Epithelial cell of esophagus (primary cell): ENCODE data around the gene RBM5.

Experiments
- DNase-seq: peaks from one replicate; pipeline ENCODE4 v3.0.0; 2010; ENCODE audit warnings: low read depth
- H3K4me3 ChIP-seq: 2 replicates; pipeline ENCODE4 v1.5.1; 2011; ENCODE audit warnings: mild to moderate bottlenecking, low read length, control low read depth
- CTCF ChIP-seq: IDR thresholded peaks from 2 replicates; pipeline ENCODE4 v1.5.1; 2011; ENCODE audit warnings: low read depth, mild to moderate bottlenecking, low read length, control low read depth, inconsistent platforms; ENCODE audit not compliant: insufficient read depth; ENCODE audit errors: missing control alignments

The RBM5 gene

GRCh38 chr3:50162034-50162883 is 73.5 kb downstream of the RBM5 start:
- no peak overlapping the region for H3K4me3 ChIP-seq
- no peak for TF ChIP-seq CTCF

DNA sequence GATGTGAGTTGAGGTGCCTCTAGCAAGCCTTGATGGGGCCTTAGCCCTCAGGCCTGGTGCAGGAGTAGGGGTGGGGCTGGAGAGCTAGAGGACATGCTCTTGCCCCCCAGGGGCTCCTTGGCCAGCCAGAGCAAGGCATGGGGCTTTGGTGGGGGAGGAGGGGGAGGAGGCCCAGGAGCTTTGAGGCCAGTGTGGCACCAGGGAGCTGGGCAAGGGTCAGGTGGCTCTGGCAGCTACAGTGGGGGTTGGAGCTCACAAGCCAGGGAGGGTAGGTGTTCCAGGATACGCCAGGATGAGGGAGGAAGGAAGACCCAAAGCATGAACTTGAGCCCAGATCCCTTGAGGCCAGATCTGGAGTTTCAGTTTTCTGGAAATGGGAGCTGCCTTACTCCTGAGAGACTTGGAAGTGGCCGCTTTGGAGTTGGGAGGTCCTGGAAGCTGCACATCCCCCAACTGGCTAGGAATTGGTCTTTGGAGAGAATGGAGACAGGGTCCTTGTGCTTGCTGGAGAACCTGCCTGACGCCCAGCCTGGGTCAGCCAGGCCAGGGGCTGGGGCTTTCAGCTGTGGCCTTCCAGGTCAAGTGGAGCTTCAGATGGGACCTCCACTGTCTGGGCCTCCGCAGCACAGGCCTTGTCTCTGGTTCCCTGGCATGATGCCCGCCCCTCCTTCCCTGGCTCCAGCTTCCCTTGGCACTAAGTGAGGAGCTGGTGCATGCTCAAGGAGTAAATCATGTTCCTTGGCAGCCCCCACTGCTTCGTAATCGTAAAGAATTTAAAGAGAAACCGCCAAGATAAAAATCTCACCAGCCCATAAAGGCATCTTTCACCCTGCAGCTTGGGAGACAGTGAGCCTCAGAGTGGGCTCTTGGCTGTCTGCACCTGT is 75.1 kb downstream of the RBM5 start:
- DNase-seq, result peak; percentile 93
- no peak for TF ChIP-seq CTCF
- peak overlapping the region; percentile 24 for H3K4me3 ChIP-seq

More at GRCh38 chr3:50162034-50162883, 73.5 kb downstream of the RBM5 start:
- no peak for DNase-seq

DNA sequence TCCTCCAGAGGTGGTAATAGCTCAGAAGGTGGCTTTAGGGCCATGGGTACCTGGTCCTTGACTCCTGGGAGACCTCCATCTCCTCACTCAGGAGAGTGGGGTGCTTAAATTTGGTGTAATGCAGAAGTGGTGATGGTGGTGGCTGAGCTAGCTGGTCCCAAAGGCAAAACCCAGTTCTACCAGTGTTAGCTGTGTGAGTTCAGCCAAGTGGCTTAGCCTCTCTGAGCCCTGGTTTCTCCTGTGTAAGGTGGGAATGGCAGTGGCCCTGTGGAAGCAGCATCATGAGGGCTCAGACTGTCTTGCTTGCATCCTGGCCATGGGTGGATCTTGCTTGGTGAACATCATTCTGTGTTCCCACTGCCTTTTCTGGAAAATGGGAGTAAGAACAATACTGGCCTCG is 75.8 kb downstream of the RBM5 start:
- no peak for TF ChIP-seq CTCF
- H3K4me3 ChIP-seq, result peak overlapping the region; percentile 24
- no peak for DNase-seq

DNA sequence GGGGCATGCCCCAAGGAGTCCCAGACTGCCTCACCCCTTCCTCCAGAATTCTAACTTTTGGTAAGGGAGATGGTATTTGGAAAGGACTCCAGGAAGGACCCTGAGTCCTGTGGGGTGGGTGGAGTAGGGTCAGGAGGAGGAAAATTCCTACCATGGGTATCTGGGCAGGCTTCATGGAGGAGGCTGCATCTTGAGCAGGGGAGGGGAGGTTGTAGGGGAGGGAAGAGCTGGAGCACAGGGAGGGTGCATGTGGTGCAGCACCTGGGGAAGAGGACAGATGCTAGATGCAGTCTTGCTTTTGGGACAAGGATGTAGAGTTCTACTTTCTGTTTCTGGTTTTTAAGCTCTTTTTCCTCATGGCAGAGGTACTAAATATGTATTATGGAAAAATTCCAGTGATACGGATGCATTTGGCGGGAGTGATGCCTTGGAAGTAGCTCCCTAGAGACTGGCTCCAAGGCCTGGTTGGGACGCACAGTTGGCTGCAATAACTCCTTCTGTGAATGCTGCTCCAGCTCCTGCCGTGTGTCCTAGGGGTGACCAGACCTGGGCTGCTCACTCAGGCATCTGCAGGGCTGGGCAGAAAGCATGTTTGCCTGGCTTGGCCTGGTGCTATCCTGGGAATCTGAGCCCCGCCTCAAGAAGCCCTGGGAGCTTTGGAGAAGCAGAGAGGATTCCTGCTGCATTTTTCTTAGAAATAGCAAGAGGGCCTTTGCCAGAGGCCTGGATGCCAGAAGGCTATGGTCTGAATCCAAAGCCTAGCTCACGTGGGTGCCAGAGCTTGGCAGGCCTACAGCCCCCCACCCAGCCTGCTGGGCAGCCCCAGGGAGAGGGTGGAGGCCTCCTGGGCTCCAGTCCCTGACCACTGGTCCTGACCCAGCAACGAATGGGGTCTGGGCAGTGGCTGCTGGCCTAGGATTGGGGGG is 76.5 kb downstream of the RBM5 start:
- H3K4me3 ChIP-seq, result peak overlapping the region; percentile 24
- no peak for TF ChIP-seq CTCF
- no peak for DNase-seq

DNA sequence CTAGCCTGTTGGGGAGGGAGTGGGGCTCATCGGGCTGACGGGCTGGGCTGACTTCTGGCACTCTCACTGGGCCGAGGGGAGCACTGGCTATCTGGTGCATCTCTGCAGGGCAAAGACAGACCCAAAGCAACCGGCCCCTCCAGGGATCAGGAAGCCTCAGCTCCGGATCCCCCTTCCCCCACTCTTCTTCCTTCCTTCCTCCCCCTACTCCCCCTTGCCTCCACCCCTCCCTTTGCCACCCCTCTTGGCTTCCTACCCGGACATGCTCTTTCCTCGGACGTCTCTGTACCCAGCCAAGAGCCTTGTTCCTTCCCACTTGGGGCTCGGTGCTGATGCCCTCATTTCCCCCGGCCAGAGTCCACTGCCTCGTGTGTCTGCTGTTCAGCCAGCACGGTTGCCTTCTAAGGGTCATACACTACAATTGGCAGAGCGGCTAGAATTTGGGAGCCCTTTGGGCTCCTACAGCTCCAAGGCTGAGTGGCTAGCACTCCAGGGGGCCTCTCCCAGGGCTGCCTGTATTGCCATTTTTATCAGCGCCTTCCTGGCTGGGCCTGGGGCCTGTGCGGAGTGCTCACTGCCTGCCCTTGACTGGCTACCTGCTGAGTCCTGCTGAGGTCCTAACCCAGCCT is 77.3 kb downstream of the RBM5 start:
- no peak for TF ChIP-seq CTCF
- DNase-seq, result no peak

DNA sequence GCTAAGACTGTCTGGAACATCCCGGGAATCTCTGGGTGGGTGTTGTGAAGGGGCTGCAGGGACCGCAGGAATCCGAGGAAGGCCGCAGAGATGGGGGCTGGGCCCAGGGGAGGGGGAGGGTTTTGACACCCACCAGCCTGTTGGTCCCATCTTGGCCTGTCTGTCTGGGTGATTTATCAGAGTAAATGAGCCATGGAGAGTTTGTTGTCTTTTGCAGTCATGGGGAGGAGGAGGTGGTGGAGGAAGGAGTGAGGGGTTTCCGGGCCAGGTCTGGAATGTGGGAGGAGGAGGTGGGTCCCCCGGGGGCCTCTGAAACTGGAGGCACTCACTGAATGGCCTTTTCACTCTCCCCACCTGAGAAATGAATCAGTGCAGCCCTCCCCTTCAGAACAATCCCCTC is 77.9 kb downstream of the RBM5 start:
- H3K4me3 ChIP-seq, result peak overlapping the region; percentile 17
- TF ChIP-seq CTCF, result no peak
- DNase-seq, result no peak

More for the DNA sequence above, 77.3 kb downstream of the RBM5 start:
- H3K4me3 ChIP-seq, result peak overlapping the region; percentile 7
